Skin epidermis (tissue), 12 donors: ENCODE measurements around the gene RPL36.
"Not testable (repeated sequence)": the region's sequence is repeated elsewhere in the genome, so short reads cannot be mapped to it uniquely, and the experiment has no call there.

Experiments used
- H3K27ac ChIP-seq, 21 experiments: fragments of 200-600 bp; sonication (generic) in 11 of 21; one replicate each; pipeline ENCODE4 v1.5.0; 2020; ENCODE audit warnings: mild to moderate bottlenecking in 3 of 21, inconsistent platforms in 2 of 21, moderate library complexity in 2 of 21
- H3K4me3 ChIP-seq, 7 experiments: fragments of 200-600 bp; sonication (generic) in 2 of 7; one replicate each; pipeline ENCODE4 v1.5.0; 2020; ENCODE audit warnings: inconsistent platforms in 2 of 7, mild to moderate bottlenecking in 2 of 7, moderate library complexity in 1 of 7

The RPL36 gene

GRCh38 chr19:5698635-5699422 lies 8.7 kb downstream of the RPL36 start:
- no peak overlapping the region for H3K27ac ChIP-seq

GRCh38 chr19:5700455-5701092 lies 10.5 kb downstream of the RPL36 start:
- no peak overlapping the region for H3K27ac ChIP-seq

More at GRCh38 chr19:5698635-5699422, 8.7 kb downstream of the RPL36 start:
- no peak overlapping the region for H3K4me3 ChIP-seq

GRCh38 chr19:5702053-5702410 lies 11.9 kb downstream of the RPL36 start:
- not testable (repeated sequence) for H3K27ac ChIP-seq, H3K4me3 ChIP-seq

More at GRCh38 chr19:5700455-5701092, 10.5 kb downstream of the RPL36 start:
- no peak overlapping the region for H3K4me3 ChIP-seq

- no peak overlapping the region for H3K27ac ChIP-seq
These were observed 14.0 kb downstream of the RPL36 start for GRCh38 chr19:5703819-5704818.

GRCh38 chr19:5705552-5705951 lies 15.5 kb downstream of the RPL36 start:
- H3K27ac ChIP-seq = no peak overlapping the region

More at GRCh38 chr19:5703819-5704818, 14.0 kb downstream of the RPL36 start:
- H3K4me3 ChIP-seq = no peak overlapping the region

GRCh38 chr19:5706876-5707573 lies 16.9 kb downstream of the RPL36 start:
- Histone ChIP-seq H3K4me3 (no peak overlapping the region), H3K27ac (no peak overlapping the region)

More at GRCh38 chr19:5705552-5705951, 15.5 kb downstream of the RPL36 start:
- H3K4me3 ChIP-seq = no peak overlapping the region

GRCh38 chr19:5707576-5708575 lies 17.8 kb downstream of the RPL36 start:
- H3K27ac ChIP-seq = no peak overlapping the region
- no peak overlapping the region for H3K4me3 ChIP-seq

- Histone ChIP-seq H3K4me3 (no peak overlapping the region), H3K27ac (no peak overlapping the region)
These were observed 20.9 kb downstream of the RPL36 start for GRCh38 chr19:5711025-5711424.

- H3K27ac ChIP-seq = no peak overlapping the region
- no peak overlapping the region for H3K4me3 ChIP-seq
These were observed 21.6 kb downstream of the RPL36 start for GRCh38 chr19:5711713-5712161.

GRCh38 chr19:5713228-5713627 lies 23.1 kb downstream of the RPL36 start:
- H3K27ac ChIP-seq = no peak overlapping the region
- H3K4me3 ChIP-seq = no peak overlapping the region

GRCh38 chr19:5714816-5715215 lies 24.7 kb downstream of the RPL36 start:
- Histone ChIP-seq H3K4me3 (no peak overlapping the region), H3K27ac (no peak overlapping the region)

GRCh38 chr19:5717215-5717935 lies 27.3 kb downstream of the RPL36 start:
- H3K27ac ChIP-seq = peak overlapping the region in 1 of 21 experiments; percentile 2
- H3K4me3 ChIP-seq = no peak overlapping the region

GRCh38 chr19:5718037-5718578 lies 28.0 kb downstream of the RPL36 start:
- H3K27ac ChIP-seq = peak overlapping the region in 4 of 21 experiments; percentile 2 to 39 (median 16)

GRCh38 chr19:5718579-5719273 lies 28.6 kb downstream of the RPL36 start:
- H3K27ac ChIP-seq = peak overlapping the region in 17 of 21 experiments; percentile 11 to 100 (median 94)
- H3K4me3 ChIP-seq = peak overlapping the region; percentile 84 to 100 (median 92)

More at GRCh38 chr19:5718037-5718578, 28.0 kb downstream of the RPL36 start:
- H3K4me3 ChIP-seq = peak overlapping the region in 1 of 7 experiments; percentile 92

- peak overlapping the region; percentile 84 to 100 (median 92) for H3K4me3 ChIP-seq
These were observed 29.3 kb downstream of the RPL36 start for GRCh38 chr19:5719274-5719960.

More at GRCh38 chr19:5719274-5719960, 29.3 kb downstream of the RPL36 start:
- H3K27ac ChIP-seq = peak overlapping the region; percentile 77 to 100 (median 94)
